GM19035 (cell line): ENCODE results near the gene H2AZ2.
"Not testable (repeated sequence)": the region's sequence is repeated elsewhere in the genome, so short reads cannot be mapped to it uniquely, and the experiment has no call there.

Experiments
- ATAC-seq: cut with Tn5 transposase; IDR thresholded peaks from one replicate; pipeline ENCODE4 v1.9.1; 2021; ENCODE audit not compliant: unreplicated experiment

The H2AZ2 gene

GRCh38 chr7:44787762-44788161, 60.1 kb downstream of the H2AZ2 start:
- no peak for ATAC-seq

GRCh38 chr7:44787041-44787440, 60.8 kb downstream of the H2AZ2 start:
- ATAC-seq: no peak

- ATAC-seq: not testable (repeated sequence)
Measured at GRCh38 chr7:44785218-44785617, 62.7 kb downstream of the H2AZ2 start.

GRCh38 chr7:44784364-44784763, 63.5 kb downstream of the H2AZ2 start:
- no peak for ATAC-seq

- ATAC-seq: no peak
Measured at GRCh38 chr7:44783407-44783806, 64.5 kb downstream of the H2AZ2 start.

- ATAC-seq: no peak
Measured at GRCh38 chr7:44782460-44782859, 65.4 kb downstream of the H2AZ2 start.
